Lung (tissue), 12 donors: Measurements from ENCODE around the gene CBLL1. TPM values are rescaled to one million over a fixed set of nuclear protein-coding genes. Genes with fewer than 3 reads are reported as not detected.

Experiments used
- ATAC-seq: fragments of 200-7000 bp; cut with Tn5 transposase; one replicate; pipeline ENCODE4 v1.9.1; 2020; ENCODE audit warnings: moderate number of reproducible peaks; ENCODE audit not compliant: insufficient read depth, low FRiP score
- DNase-seq, 3 donors: peaks; one replicate each; pipeline ENCODE4 v3.0.0-alpha.2; 2013 to 2017
- H3K27ac ChIP-seq, 2 donors: one replicate each; pipeline ENCODE4 v1.5.1; 2013; ENCODE audit warnings: mild to moderate bottlenecking in 2 of 2, moderate library complexity in 2 of 2, control low read depth in 1 of 2, inconsistent platforms in 1 of 2, low read depth in 1 of 2, low read length in 1 of 2
- H3K27me3 ChIP-seq, 3 donors: one replicate each; pipeline ENCODE4 v1.5.1; 2013; ENCODE audit warnings: low read length in 2 of 3; ENCODE audit not compliant: control insufficient read depth in 3 of 3, insufficient read depth in 3 of 3
- H3K36me3 ChIP-seq, 4 donors: one replicate each; pipeline ENCODE4 v1.5.1; 2013; ENCODE audit warnings: low read length in 4 of 4, mild to moderate bottlenecking in 1 of 4, moderate library complexity in 1 of 4; ENCODE audit not compliant: control insufficient read depth in 4 of 4, insufficient read depth in 4 of 4
- H3K4me1 ChIP-seq, 5 donors: one replicate each; pipeline ENCODE4 v1.5.1; 2013; ENCODE audit warnings: low read length in 5 of 5, mild to moderate bottlenecking in 2 of 5, moderate library complexity in 1 of 5; ENCODE audit not compliant: control insufficient read depth in 5 of 5, insufficient read depth in 5 of 5
- H3K4me3 ChIP-seq: one replicate; pipeline ENCODE4 v1.5.1; 2013; ENCODE audit warnings: mild to moderate bottlenecking, control low read depth, moderate library complexity
- H3K9ac ChIP-seq, 2 donors: one replicate each; pipeline ENCODE4 v1.5.1; 2013; ENCODE audit warnings: low read length in 2 of 2, control low read depth in 1 of 2; ENCODE audit not compliant: insufficient read depth in 1 of 2
- H3K9me3 ChIP-seq, 4 donors: one replicate each; pipeline ENCODE4 v1.5.1; 2013; ENCODE audit warnings: low read length in 3 of 4, mild to moderate bottlenecking in 1 of 4, moderate library complexity in 1 of 4; ENCODE audit not compliant: control insufficient read depth in 4 of 4, insufficient read depth in 3 of 4
- CTCF ChIP-seq: IDR thresholded peaks from 2 replicates; pipeline ENCODE4 v1.5.1; 2012; ENCODE audit warnings: mild to moderate bottlenecking; ENCODE audit errors: control extremely low read depth, extremely low read depth
- WGBS, 2 donors: extraction: QIAGEN DNeasy Blood & Tissue Kit; methylation state at CpG; one replicate each; pipeline ENCODE4 v1.1.7; 2013; 5-methylcytosine and 5-hydroxymethylcytosine counted together
- polyA plus RNA-seq, 2 donors: library from polyadenylated mRNA; stranded (reverse); fragments of 200-250 nt; gene quantifications; one replicate each; pipeline ENCODE4 v1.2.1, GENCODE V29; 2013
- total RNA-seq, 2 donors: library from RNA; depleted of rRNA in 1 of 2; stranded (reverse); fragments of >200 nt in 1 of 2; gene quantifications; one replicate each; pipeline ENCODE4 v1.2.1, GENCODE V29; 2014 to 2021
- donor health status: control.
- donor health status: control.
- donor health status: Bipolar disorder and iron deficiency.
- donor health status: healthy.
- donor health status: DM: yes; HTN: yes; CAD: no.

CBLL1 gene
- total and polyA plus RNA-seq, 4 donors, result 5.2 to 25.2 (median 15.1) TPM

- no peak overlapping the region for H3K9ac ChIP-seq
- no peaks in the 10 kb centered on the region for H3K9me3 ChIP-seq
- H3K27me3 ChIP-seq, result no peaks in the 10 kb centered on the region
- H3K4me1 ChIP-seq, result no peaks in the 10 kb centered on the region
- no peaks in the 10 kb centered on the region for H3K36me3 ChIP-seq
- DNase-seq (no peak), ATAC-seq (no peak)
- H3K4me3 ChIP-seq, result no peak overlapping the region
- H3K27ac ChIP-seq, result no peak overlapping the region
- 74 to 82% methylated on average over 3 of the region's 3 CpGs for WGBS, 2 donors
- no peak for TF ChIP-seq CTCF
Measured at GRCh38 chr7:107703872-107704271, 40.1 kb upstream of the CBLL1 start.

- no peak overlapping the region for H3K27ac ChIP-seq
- H3K27me3 ChIP-seq, result no peaks in the 10 kb centered on the region
- no peaks in the 10 kb centered on the region for H3K9me3 ChIP-seq
- DNase-seq (no peak), ATAC-seq (no peak)
- WGBS, 2 donors, result 95% methylated on average over 2 of the region's 2 CpGs
- no peak overlapping the region for H3K4me3 ChIP-seq
- no peak overlapping the region for H3K9ac ChIP-seq
- TF ChIP-seq CTCF, result no peak
- H3K4me1 ChIP-seq, result no peaks in the 10 kb centered on the region
- no peaks in the 10 kb centered on the region for H3K36me3 ChIP-seq
Measured at GRCh38 chr7:107708956-107709355, 35.0 kb upstream of the CBLL1 start.

GRCh38 chr7:107711301-107711700, 32.6 kb upstream of the CBLL1 start:
- WGBS, 2 donors, result 65 to 84% methylated on average over 1 of the region's 1 CpG
- TF ChIP-seq CTCF, result no peak
- no peak for ATAC-seq

GRCh38 chr7:107712025-107712424, 31.9 kb upstream of the CBLL1 start:
- ATAC-seq, result peak; percentile 59
- WGBS, 2 donors, result 71 to 89% methylated on average over 1 of the region's 1 CpG
- H3K9ac ChIP-seq, result no peak overlapping the region
- no peak for DNase-seq
- H3K36me3 ChIP-seq, result no peaks in the 10 kb centered on the region
- no peaks in the 10 kb centered on the region for H3K4me1 ChIP-seq
- H3K27ac ChIP-seq, result no peak overlapping the region
- no peak for TF ChIP-seq CTCF
- no peaks in the 10 kb centered on the region for H3K9me3 ChIP-seq
- no peak overlapping the region for H3K4me3 ChIP-seq
- no peaks in the 10 kb centered on the region for H3K27me3 ChIP-seq

More at GRCh38 chr7:107711301-107711700, 32.6 kb upstream of the CBLL1 start:
- Histone ChIP-seq H3K4me3 (no peak overlapping the region), H3K27ac (no peak overlapping the region), H3K9ac (no peak overlapping the region), H3K4me1 (no peaks in the 10 kb centered on the region), H3K36me3 (no peaks in the 10 kb centered on the region), H3K9me3 (no peaks in the 10 kb centered on the region), H3K27me3 (no peaks in the 10 kb centered on the region)
- DNase-seq, result no peak
